HG03175 (cell line): ENCODE data around the gene C17orf114.
A peak's percentile ranks its signal among the peaks of the same experiment; 100 is the strongest.

Source experiments
- ATAC-seq: cut with Tn5 transposase; IDR thresholded peaks from one replicate; pipeline ENCODE4 v1.9.1; 2021; ENCODE audit warnings: mild to moderate bottlenecking, moderate library complexity; ENCODE audit not compliant: unreplicated experiment

Gene C17orf114

DNA sequence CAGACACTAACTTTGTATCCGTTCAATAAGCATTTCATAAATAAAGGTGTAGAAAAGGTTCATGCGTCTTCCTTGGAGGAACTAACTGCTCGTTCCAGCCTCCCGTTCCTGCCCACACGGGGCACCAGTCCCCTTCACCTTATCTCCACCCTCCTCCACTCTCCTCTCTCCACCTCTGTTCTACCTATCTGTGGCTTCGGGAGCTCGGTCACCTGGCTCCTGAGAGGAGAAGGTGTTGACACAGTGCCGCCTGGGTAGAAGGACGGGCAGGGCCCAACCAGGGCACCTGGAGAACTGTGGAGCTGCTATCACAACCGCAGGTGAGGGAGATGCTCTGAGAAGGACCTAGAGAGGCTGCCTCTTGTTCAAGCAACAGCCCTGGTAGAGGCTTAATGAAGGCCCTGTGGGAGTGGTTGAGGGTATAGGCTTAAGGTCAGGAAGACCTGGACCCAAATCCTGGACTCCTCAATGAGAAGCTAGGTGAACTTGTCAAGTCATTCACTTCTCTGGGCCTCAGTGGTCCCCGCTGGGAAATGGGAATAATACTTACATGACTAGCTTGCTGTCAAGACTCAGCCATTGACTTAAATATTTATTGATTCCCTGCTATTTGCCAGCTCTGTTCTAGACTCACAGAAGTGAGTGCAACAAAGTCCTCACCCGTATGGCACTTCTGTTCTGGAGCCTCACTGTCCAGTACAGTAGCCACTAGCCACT, 21.4 kb upstream of the C17orf114 start:
- no peak for ATAC-seq

DNA sequence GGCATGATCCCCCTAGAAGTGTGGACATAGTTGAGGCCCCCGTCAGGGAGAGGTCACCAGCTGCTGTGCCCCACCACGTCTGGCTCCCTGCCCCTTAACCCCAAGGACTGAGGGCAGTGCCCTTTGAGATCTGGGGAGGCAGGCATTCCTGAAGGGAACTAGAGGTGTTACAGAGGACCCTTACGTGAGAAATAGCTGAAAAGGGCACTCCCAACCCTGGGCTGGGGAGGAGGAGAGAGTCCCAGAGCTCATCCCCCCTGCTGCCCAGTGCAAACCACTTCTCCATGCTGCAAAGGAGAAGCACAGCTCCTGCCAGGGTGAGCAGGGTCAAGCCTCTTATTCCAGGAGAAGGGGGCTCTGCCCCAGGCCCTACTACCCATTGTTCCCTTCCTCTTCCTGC, 20.7 kb upstream of the C17orf114 start:
- ATAC-seq, result no peak

DNA sequence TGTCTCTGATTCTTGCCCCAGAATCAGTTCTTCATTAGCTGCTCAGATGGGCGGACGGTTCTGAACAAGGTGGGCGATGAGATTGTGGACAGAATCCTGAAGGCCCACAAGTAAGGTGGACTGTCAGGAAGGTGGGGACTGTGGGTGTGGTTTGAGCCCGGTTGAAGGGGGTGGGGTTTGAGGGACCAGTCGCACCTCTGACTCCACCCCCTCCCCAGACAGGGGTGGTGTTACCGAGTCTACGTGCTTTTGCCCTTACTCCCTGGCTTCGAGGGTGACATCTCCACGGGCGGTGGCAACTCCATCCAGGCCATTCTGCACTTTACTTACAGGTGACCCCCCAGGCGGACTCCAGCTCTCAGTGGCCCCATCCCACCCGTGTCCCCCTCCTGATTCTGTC, 16.1 kb upstream of the C17orf114 start:
- ATAC-seq, result no peak

DNA sequence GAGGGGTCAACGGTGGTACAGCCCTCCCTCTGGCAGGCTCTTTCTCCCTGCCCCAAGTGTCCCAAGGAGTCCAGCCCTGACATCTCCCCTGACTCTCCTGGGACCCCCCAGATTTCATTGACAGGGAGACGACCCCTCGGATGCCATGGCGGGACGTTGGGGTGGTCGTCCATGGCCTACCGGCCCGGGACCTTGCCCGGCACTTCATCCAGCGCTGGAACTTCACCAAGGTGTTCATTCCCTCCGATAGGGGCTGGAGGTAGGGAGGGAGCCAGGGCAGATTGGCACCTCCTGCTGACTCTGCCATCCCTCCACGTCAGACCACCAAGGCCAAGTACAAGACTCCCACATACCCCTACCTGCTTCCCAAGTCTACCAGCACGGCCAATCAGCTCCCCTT, 14.7 kb upstream of the C17orf114 start:
- no peak for ATAC-seq

- ATAC-seq, result no peak
Measured at GRCh38 chr17:4815043-4815675, 13.0 kb upstream of the C17orf114 start.

- ATAC-seq, result no peak
Measured at GRCh38 chr17:4812690-4813089, 10.6 kb upstream of the C17orf114 start.

- no peak for ATAC-seq
Measured at GRCh38 chr17:4811471-4811870, 9.3 kb upstream of the C17orf114 start.

GRCh38 chr17:4810696-4811290, 8.7 kb upstream of the C17orf114 start:
- no peak for ATAC-seq

DNA sequence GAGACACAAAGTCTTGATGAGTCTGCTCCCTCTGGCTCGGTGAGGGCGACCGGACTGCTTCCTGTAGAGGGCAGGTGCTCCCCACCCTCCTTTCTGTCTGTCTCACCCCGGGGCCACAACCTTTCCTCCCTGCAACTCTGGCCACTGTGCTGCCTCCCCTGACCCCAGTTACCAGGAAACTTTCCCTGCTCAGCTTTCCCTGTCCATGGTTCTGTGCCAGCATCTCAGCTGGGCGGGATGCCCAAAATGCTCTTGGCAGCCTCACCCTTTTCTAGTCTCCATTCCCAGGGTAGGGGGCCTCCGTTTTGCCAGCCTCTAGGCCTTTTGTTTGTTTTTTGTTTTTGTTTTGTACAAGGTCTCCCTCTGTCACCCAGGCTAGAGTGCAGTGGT, 6.2 kb upstream of the C17orf114 start:
- no peak for ATAC-seq

DNA sequence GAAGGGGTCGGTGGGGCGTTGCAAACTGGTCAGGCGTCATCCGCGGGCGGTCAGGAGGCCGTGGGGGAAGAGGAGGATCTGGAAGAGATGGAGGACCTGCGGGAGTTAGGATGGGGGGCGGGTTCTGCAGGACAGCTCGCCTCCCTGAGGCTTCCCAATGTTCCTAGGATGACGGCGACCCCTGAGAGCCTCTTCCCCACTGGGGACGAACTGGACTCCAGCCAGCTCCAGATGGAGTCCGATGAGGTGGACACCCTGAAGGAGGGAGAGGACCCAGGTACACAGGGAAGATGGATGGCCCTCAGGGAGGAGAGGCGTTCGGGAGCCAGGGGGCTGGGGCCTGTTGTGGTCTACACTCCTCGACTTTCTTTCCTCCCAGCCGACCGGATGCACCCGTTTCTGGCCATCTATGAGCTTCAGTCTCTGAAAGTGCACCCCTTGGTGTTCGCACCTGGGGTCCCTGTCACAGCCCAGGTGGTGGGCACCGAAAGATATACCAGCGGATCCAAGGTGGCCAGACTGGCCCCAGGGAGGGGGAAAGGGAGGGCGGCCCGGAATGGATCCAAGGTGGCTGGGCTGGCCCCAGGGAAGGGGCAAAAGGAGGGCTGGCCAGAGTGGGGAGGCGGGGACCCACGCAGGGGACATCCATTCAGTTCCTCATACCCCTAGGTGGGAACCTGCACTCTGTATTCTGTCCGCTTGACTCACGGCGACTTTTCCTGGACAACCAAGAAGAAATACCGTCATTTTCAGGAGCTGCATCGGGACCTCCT, 5.7 kb upstream of the C17orf114 start:
- no peak for ATAC-seq

DNA sequence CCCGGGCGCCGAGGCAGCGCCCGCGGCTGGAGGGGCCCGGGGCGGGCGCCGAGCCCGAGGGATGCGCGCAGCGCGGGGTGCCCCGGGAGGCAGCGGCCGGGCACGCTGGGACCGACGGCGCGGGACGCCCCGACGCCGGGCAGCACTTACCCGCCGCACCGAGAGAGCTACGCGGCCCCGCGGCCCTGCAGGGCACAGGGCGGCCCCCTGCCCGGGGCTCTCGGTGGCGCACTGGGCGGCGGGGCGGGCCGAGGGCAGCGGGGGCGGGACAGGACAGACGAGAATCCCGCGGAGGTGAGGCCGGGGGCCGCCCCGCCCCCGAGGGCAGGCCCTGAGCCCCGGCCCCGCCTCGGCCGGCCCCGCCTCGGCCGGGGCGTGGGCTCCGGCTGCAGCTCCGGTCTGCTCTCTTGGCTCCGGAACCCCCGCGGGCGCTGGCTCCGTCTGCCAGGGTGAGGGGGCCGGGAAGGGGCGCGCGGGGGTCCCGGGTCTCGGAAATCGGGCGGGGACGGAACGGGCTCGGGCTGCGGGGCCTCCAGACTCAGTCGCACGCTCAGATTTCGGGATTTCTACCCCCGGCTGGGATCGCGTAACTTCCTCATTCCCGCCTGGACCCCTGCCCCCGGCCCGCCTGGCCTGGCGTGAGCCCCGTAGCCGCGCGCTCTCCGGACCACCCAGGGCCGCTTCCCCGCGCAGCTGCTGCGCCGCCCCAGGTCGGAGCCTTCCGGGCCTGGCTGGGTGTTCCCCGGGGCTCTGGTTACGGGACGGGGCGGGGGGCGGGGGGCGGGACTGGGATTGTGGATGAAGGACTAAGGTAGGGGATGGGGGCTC, 4.9 kb upstream of the C17orf114 start, which contains the start of gene PLD2:
Gene PLD2 (plus strand): TSS at position 376 of the 828 bp plus-strand sequence. CDS start 621 bp downstream, outside the sequence.
- ATAC-seq, result peak; percentile 92

DNA sequence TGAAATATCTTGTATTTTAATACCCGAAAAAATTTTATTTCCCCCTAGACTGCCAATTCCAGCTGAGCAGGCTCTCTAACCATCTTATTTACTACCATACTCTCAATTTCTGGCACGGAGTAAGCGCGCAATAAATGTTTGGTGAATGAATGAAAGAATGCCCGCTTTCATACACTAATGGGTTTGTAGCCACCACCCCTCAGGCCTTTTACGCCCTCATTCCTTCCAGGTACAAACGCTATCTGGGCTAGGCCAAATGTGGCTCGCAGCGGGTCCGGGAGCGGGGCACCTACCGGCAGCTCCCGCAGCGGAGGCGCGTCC, 4.3 kb upstream of the C17orf114 start:
- ATAC-seq, result no peak

DNA sequence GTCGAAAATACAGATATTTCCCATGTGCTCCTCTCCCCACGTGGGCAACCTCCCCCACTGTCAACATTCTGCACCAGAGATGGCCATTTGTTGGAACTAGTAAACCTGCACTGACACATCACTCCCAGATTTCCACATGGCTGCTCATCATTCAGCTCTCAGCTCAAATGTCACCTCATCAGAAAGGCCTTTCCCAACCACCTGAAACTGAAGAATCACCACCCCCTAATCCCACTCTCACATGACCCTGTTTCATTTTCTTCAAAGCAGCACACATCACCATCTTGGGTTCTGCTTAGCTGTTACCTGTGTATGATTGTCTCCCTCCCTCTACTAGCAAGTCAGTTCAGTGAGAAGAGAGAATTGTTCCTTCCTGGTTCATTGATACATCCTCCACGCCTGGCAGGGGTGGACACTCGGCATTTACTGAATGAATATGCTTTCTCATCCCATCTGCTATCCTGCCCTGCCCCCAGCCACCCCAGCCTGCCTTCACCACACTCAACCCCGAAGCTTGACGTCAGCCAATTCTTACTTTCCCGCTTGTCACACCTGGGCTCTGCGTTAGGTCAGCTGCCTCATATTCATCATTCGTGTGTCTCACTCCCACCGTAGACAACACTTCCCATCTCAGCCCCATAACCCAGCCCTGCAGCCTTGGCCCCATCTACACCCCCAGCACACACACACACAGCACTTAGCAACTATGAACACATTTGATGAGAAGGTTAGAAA, 1.5 kb downstream of the C17orf114 start:
- ATAC-seq, result no peak

GRCh38 chr17:4796552-4796920, 5.6 kb downstream of the C17orf114 start:
- ATAC-seq, result no peak

- no peak for ATAC-seq
Measured at GRCh38 chr17:4795168-4795567, 7.0 kb downstream of the C17orf114 start.

DNA sequence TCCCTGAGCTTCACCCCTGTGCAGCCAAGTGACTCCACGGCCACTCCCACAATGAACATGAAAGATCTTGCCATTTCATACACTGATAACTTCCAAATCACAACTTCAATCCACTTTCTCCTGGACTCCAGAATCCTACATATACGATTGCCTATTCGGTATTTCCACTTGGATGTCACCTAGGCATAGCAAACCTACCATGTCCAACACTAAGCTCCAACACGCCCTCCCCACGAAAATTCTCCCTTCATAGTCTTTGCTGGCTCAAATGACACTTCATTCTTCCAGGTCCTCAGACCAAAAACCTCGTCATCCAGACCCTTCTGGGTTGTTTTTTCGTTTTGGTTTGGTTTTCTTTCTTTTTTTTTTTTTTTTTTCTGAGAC, 11.4 kb downstream of the C17orf114 start:
- no peak for ATAC-seq

DNA sequence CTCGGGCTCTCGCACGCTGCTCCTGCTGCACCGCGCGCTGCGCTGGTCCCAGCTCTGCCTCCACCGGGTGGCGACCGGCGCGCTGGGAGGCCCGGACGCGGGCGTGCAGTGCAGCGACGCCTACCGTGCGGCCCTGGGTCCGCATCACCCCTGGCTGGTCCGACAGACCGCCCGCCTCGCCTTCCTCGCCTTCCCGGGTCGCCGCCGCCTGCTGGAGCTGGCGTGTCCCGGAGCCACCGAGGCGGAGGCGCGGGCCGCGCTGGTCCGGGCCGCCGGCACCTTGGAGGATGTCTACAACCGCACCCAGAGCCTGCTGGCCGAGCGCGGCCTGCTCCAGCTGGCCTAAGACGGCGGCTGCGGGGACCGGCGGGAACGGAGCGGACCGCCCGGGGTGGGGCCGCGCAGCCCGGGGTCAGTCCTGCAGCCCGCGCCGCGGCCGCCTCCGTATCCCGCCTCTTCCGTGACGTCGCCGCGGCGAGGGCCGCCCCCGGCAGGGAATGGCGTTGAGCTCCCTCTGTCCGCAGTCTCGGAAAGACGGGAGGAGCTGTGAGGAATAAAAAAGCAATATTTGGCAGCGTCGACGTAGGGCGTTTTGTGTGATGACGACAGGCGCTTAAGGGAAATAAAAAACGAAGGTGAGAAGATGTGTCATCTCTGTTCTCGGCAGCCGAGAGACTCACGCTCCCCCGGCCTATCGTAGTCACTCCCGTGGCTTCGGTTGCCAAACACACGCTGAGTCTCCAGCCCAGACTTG, 12.0 kb downstream of the C17orf114 start:
- ATAC-seq, result peak; percentile 84

DNA sequence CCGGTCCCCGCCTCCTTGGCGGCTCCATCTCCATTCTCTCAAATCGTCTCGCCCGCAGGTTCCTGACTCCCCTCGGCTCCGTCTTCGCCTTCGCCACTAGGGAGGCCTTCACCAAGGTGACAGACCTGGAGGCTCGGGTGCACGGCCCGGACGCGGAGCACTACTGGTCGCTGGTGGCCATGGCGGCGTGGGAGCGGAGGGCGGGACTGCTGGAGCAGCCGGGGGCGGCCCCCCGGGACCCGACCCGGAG, 12.5 kb downstream of the C17orf114 start:
- ATAC-seq, result no peak

DNA sequence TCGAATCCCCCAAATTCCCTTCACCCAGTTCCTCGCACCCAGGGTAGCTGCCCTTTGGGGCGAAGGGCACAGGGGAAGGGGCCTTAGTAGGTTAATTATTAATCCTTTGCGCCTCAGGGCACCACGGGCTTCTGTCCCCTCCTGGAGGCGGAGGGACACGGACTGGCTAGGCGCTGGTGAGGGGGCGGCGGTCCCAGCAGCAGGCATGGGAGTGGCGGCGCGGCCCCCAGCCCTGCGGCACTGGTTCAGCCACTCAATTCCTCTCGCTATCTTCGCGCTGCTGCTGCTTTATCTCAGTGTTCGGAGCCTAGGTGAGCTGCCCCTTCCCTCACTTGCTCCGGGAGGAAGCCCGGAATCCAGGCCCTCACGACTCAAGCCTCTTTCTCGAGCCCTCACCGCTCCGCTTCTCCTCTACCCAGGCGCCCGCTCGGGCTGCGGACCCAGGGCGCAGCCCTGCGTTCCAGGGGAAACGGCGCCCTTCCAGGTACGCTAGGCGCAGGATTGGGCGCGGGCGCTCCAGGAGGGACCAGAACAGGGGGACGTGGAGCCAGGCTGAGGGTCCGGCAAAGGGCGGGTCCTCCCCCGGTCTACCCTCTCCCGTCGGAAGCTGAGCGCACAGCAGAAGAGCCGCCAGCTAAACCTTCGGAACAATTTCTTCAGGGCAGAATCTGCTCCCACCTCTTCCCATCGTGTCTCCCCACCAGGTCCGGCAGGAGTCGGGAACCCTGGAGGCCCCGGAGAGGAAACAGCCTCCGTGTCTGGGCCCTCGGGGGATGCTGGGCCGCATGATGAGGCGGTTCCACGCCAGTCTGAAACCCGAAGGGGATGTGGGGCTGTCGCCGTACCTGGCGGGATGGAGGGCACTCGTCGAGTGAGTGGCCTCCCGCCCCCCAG, 13.1 kb downstream of the C17orf114 start, which contains the start of gene GLTPD2:
Gene GLTPD2 (plus strand): TSS at position 158 of the 894 bp plus-strand sequence. CDS start 48 bp downstream, at position 206.
- ATAC-seq, result peak; percentile 11
